ENCODE data around the gene COL1A1.

DNA sequence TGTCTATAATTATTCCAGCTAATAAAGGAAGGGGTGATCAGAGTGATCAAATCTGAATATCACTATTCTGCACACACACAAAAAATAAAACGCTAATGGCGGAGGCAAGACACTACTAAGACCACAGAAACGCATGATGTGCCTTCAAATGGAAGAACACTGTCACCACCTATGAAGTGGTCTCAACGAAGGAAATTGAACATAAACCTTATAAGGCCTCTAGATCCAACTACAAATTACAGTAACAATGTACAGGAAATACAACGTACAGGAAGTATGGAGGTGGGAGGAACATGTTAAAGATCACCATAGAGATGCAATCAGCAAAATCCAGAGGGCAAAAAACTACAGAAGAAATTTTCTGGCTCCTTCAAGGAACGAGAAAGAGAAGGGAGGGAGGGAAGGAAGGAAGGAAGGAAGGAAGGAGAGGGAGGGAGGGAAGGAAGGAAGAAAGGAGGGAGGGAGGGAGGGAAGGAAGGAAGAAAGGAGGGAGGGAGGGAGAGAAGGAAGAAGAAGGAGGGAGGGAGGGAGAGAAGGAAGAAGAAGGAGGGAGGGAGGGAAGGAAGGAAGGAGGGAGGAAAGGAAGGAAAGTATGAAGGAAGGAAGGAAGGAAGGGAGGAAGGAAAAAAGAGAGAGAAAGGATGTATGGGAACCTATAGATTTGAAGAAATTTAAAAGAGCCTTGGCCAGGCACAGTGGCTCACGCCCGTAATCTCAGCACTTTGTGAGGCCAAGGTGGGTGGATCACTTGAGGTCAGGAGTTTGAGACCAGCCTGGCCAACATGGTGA, 38.8 kb downstream of the COL1A1 start:
- TF ChIP-seq EP300 (IDR thresholded peaks at IDR 0.05; ENCODE audit: borderline replicate concordance), result no peak
- no peak for TF ChIP-seq YY1 (IDR thresholded peaks at IDR 0.05; ENCODE audit: low read depth)
- TF ChIP-seq RAD21 (IDR thresholded peaks at IDR 0.05; ENCODE audit: low read depth), result no peak
- TF ChIP-seq, protein P1, sequence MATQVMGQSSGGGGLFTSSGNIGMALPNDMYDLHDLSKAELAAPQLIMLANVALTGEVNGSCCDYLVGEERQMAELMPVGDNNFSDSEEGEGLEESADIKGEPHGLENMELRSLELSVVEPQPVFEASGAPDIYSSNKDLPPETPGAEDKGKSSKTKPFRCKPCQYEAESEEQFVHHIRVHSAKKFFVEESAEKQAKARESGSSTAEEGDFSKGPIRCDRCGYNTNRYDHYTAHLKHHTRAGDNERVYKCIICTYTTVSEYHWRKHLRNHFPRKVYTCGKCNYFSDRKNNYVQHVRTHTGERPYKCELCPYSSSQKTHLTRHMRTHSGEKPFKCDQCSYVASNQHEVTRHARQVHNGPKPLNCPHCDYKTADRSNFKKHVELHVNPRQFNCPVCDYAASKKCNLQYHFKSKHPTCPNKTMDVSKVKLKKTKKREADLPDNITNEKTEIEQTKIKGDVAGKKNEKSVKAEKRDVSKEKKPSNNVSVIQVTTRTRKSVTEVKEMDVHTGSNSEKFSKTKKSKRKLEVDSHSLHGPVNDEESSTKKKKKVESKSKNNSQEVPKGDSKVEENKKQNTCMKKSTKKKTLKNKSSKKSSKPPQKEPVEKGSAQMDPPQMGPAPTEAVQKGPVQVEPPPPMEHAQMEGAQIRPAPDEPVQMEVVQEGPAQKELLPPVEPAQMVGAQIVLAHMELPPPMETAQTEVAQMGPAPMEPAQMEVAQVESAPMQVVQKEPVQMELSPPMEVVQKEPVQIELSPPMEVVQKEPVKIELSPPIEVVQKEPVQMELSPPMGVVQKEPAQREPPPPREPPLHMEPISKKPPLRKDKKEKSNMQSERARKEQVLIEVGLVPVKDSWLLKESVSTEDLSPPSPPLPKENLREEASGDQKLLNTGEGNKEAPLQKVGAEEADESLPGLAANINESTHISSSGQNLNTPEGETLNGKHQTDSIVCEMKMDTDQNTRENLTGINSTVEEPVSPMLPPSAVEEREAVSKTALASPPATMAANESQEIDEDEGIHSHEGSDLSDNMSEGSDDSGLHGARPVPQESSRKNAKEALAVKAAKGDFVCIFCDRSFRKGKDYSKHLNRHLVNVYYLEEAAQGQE (IDR thresholded peaks at IDR 0.05; ENCODE audit: low read depth), result no peak
- no peak for TF ChIP-seq TCF12 (IDR thresholded peaks at IDR 0.05; ENCODE audit: low read depth)
- TF ChIP-seq, protein P2, sequence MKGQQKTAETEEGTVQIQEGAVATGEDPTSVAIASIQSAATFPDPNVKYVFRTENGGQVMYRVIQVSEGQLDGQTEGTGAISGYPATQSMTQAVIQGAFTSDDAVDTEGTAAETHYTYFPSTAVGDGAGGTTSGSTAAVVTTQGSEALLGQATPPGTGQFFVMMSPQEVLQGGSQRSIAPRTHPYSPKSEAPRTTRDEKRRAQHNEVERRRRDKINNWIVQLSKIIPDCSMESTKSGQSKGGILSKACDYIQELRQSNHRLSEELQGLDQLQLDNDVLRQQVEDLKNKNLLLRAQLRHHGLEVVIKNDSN (IDR thresholded peaks at IDR 0.05), result no peak
- no peak for TF ChIP-seq NFIC (IDR thresholded peaks at IDR 0.05)
- TF ChIP-seq, protein P3, sequence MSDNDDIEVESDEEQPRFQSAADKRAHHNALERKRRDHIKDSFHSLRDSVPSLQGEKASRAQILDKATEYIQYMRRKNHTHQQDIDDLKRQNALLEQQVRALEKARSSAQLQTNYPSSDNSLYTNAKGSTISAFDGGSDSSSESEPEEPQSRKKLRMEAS (IDR thresholded peaks at IDR 0.05), result no peak
- TF ChIP-seq TAF1 (IDR thresholded peaks at IDR 0.05; ENCODE audit: low read depth), result no peak
- TF ChIP-seq CEBPB (IDR thresholded peaks at IDR 0.05), result no peak
- TF ChIP-seq TEAD4 (IDR thresholded peaks at IDR 0.05), result no peak
- no peak for TF ChIP-seq FOXM1 (IDR thresholded peaks at IDR 0.05; ENCODE audit: borderline replicate concordance, low read depth)
